ENCODE results near the gene ACTN4. TPM values are rescaled to one million over a fixed set of nuclear protein-coding genes. Genes with fewer than 3 reads are reported as not detected.

The ACTN4 gene
- total and polyA plus RNA-seq, 12 donors, result 148 to 773 (median 558) TPM

DNA sequence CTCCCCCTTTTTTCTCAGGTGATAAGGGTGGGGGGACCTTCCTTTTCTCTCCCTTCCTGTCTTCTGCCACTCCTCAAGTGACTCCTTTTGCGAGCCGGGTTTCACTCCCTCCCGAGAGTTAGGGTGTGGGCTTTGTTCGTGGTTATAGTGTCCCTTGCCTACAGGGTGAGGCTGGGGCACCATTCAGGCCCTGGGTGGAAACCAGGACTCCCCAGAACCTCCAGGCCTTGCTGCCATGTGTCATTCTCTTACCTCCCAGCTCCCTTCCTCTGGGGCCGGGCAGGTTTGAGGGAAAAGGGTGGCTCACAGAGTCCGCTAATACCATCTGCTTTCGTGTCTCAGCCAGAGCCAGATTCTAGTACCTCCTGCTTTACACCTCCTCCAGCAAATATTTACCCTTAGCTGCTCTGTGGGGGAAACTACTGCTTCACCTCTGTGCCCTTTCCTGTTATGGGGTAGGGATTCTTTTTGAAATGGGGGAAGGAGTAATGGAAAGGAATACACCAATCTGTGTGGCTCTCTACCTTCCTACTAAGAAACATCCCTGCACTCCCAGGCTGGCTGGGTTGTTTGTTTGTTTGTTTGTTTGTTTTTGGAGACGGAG, 2.8 kb downstream of the ACTN4 start:
- peak overlapping the region; percentile 34 to 99 (median 95) for H3K27ac ChIP-seq
- no peaks in the 10 kb centered on the region for H3K27me3 ChIP-seq
- peaks cover 53 to 56% of the 10 kb centered on the region in 2 donors for H3K4me1 ChIP-seq (replicated peaks in 1 of 2)
- H3K36me3 ChIP-seq (replicated peaks in 1 of 2), result no peaks in the 10 kb centered on the region
- peak in 1 of 7 donors; percentile 41 for DNase-seq
- no peak for TF ChIP-seq CTCF (IDR thresholded peaks at IDR 0.05)
- no peak for TF ChIP-seq POLR2A (IDR thresholded peaks at IDR 0.05)
- intact Hi-C loops (cut with DNase I), result loop anchor here (5.0 to 10.0 kb wide), 2 partner anchors 52 to 55 kb away; no protein-coding TSS in a partner anchor
- 15 to 29% (median 19%) methylated on average over 8 of the region's 8 CpGs for WGBS, 4 donors
- peak overlapping the region in 2 of 4 donors; percentile 83 to 99 for H3K4me3 ChIP-seq
- no peaks in the 10 kb centered on the region for H3K9me3 ChIP-seq (replicated peaks in 1 of 3)

GRCh38 chr19:38650911-38651584, 3.6 kb downstream of the ACTN4 start:
- Histone ChIP-seq H3K27me3 (no peaks in the 10 kb centered on the region), H3K27ac (peak overlapping the region; percentile 34 to 99 (median 95)), H3K4me1 (replicated peaks in 1 of 2) (peaks cover 61 to 64% of the 10 kb centered on the region in 2 donors), H3K9me3 (replicated peaks in 1 of 3) (no peaks in the 10 kb centered on the region), H3K36me3 (replicated peaks in 1 of 2) (no peaks in the 10 kb centered on the region), H3K4me3 (peak overlapping the region in 2 of 4 donors; percentile 7 to 83)
- whole genome bisulfite sequencing, 4 donors, result 26 to 45% (median 40%) methylated on average over 8 to 12 of the region's 12 CpGs
- intact Hi-C loops (cut with DNase I), result loop anchor here (5.0 to 10.0 kb wide), 2 partner anchors 51 to 54 kb away; no protein-coding TSS in a partner anchor
- peak in 5 of 7 donors; percentile 53 to 73 (median 67) for DNase-seq
- TF ChIP-seq CTCF (IDR thresholded peaks at IDR 0.05), result peak in 2 of 6 experiments; percentile 38 to 42
- peak in 1 of 2 donors; percentile 40 for TF ChIP-seq POLR2A (IDR thresholded peaks at IDR 0.05)

DNA sequence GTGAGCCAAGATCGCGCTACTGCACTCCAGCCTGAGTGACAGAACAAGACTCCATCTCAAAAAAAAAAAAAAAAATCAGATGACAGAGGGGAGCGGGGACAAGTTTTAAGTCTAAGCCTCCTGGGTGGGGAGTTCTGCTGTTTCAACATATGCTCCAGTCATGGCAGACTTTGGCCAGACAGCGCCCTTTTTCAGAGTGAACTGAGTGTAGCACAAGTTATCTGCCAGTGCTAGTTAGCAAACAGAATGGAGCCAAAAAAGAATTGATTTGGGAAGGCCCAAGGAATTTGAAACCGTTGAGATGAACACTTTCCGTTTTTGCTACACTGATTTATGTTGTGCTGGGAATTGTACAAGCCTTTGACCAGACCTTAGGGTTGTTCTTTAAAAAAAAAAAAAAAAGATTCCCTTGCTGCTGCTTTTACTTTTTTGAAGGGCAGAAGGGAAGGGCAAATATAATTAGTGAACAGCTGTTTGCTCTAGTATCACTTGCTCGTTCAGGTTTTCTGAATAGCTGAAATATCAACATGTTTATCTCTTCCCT, 5.7 kb downstream of the ACTN4 start:
- 20 to 32% (median 26%) methylated on average over 7 of the region's 7 CpGs for WGBS, 4 donors
- H3K27ac ChIP-seq, result peak overlapping the region; percentile 34 to 99 (median 95)
- peak overlapping the region in 1 of 4 donors; percentile 32 for H3K4me3 ChIP-seq
- H3K27me3 ChIP-seq, result no peaks in the 10 kb centered on the region
- H3K4me1 ChIP-seq (replicated peaks in 1 of 2), result peaks cover 81 to 82% of the 10 kb centered on the region in 2 donors
- intact Hi-C loops (cut with DNase I), result loop anchor here (5.0 to 10.0 kb wide), 2 partner anchors 49 to 52 kb away; no protein-coding TSS in a partner anchor
- no peak for TF ChIP-seq POLR2A (IDR thresholded peaks at IDR 0.05)
- TF ChIP-seq CTCF (IDR thresholded peaks at IDR 0.05), result peak in 1 of 6 experiments; percentile 9
- H3K36me3 ChIP-seq (replicated peaks in 1 of 2), result no peaks in the 10 kb centered on the region
- peak in 3 of 7 donors; percentile 62 to 78 (median 71) for DNase-seq
- no peaks in the 10 kb centered on the region for H3K9me3 ChIP-seq (replicated peaks in 1 of 3)

DNA sequence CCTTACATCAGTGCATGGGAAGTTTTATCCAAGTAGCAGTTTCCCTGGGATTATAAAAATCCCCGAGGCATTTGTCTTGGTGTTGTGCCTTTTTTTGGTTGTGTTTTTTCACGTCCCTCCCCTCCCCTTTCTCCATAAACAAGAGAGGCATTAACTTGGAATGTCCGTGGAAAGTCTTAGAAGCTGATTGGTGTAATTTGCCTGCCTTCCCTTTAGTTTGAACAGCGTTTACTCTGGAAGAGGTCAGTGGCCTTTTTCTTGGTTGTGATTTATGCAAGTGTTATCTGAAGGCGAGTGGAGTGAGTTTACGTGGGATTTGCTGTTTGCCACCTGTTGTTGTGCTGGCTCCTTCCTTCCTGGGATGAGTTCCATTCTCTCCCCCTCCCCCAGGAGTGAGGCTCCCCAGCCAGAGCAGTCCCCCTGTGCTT, 7.2 kb downstream of the ACTN4 start:
- Histone ChIP-seq H3K27ac (peak overlapping the region; percentile 56 to 99 (median 95)), H3K4me3 (no peak overlapping the region), H3K9me3 (replicated peaks in 1 of 3) (no peaks in the 10 kb centered on the region), H3K4me1 (replicated peaks in 1 of 2) (peaks cover 94 to 96% of the 10 kb centered on the region in 2 donors), H3K27me3 (no peaks in the 10 kb centered on the region), H3K36me3 (replicated peaks in 1 of 2) (no peaks in the 10 kb centered on the region)
- WGBS, 4 donors, result 17 to 21% (median 17%) methylated on average over 6 of the region's 6 CpGs
- intact Hi-C loops (cut with DNase I), result loop anchor here (5.0 to 10.0 kb wide), 2 partner anchors 48 to 50 kb away; no protein-coding TSS in a partner anchor
- TF ChIP-seq CTCF (IDR thresholded peaks at IDR 0.05) (no peak), POLR2A (IDR thresholded peaks at IDR 0.05) (peak in 1 of 2 donors; percentile 39)
- peak in 2 of 7 donors; percentile 46 to 63 for DNase-seq
